ENCODE measurements around the gene KLRF2.

The KLRF2 gene

GRCh38 chr12:9926876-9927275 lies 45.6 kb downstream of the KLRF2 start:
- H3K4me3 ChIP-seq (ENCODE audit: low read length) = no peak overlapping the region
- no peak for DNase-seq (ENCODE audit: low read depth, low spot score)

GRCh38 chr12:9928607-9929006 lies 47.3 kb downstream of the KLRF2 start:
- DNase-seq (ENCODE audit: low read depth, low spot score) = no peak
- no peak overlapping the region for H3K4me3 ChIP-seq (ENCODE audit: low read length)

DNA sequence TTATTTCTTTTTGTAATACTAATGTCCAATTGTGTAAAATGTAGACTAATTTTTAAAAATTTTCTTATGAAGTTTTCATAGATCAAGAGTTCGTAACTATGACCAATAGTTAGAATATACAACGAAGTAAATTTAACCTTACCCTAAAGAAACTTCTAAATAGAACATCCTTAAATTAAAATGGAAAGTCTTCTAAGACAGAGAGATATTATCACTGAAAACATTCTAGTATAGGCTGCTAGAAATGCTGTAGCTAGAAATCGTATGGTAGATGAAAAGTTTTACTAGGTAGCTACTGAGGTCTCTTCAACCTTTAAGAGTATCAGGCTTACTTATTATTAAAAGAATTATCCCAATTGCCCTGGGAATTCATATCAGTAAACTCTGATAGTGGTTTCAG lies 50.0 kb downstream of the KLRF2 start:
- H3K4me3 ChIP-seq (ENCODE audit: low read length) = no peak overlapping the region
- no peak for DNase-seq (ENCODE audit: low read depth, low spot score)

DNA sequence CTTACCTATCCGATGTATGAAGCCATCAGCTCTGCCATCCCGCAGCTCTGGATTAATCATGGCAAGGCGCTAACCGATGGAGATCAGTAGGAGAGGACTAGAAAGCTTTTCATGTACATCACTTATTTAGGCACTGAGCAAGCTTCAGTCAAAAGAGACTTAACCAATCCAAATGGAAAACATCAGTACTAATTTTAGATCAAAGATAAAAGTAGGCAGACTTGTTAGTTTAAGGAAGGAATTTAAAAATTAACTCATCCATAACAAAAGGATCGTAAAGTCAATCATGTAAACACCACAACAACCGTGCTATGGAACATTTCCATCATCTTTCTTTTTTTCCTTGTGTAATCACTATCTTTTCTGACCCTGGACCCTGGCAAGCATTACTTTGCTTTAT lies 51.0 kb downstream of the KLRF2 start, which contains the start of gene CLEC2A:
CLEC2A (minus strand) TSS at position 101 of the 400 bp plus-strand sequence; CDS start at position 60, 41 bp downstream.
- no peak for DNase-seq (ENCODE audit: low read depth, low spot score)
- H3K4me3 ChIP-seq (ENCODE audit: low read length) = no peak within 1 kb of the TSS

DNA sequence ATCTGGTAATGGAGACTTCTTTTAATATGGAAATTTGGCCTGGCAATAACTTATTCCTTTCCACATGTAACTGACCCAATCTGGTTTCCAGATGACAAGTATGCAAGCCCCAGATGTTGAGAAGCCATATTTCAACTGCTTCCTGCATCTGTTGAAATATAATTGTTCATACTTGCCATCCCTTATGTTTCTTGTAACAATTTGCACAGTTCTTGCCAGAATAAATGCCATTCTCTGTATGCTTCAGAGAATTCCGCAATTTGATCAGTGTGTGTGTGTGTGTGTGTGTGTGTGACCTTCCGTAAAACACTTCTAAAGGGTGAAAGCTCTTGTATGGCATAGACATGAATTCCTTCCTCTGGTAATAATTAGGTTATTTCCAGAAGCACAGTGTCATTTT lies 52.7 kb downstream of the KLRF2 start:
- no peak overlapping the region for H3K4me3 ChIP-seq (ENCODE audit: low read length)
- no peak for DNase-seq (ENCODE audit: low read depth, low spot score)

- no peak overlapping the region for H3K4me3 ChIP-seq (ENCODE audit: low read length)
- DNase-seq (ENCODE audit: low read depth, low spot score) = no peak
Measured at GRCh38 chr12:9935026-9935425, 53.7 kb downstream of the KLRF2 start.

DNA sequence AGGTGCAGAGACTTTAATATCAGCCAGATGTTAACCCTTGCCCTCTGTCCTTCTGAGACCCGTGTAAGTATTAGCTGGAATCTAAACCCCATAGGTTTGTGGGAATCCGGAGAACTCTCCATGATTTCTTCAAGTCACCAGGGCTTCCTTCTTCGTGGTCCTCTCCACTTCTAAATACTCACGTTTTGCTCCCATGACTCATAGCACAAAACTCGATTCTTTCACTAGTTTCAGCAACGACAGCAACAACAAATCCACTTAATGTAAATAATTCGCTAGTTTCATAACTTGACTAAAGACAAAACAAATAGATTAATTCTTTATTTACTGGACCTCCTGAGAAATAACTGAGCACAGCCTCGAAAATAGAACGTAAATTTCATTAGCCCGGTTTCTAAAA lies 55.3 kb downstream of the KLRF2 start:
- DNase-seq (ENCODE audit: low read depth, low spot score) = no peak
- H3K4me3 ChIP-seq (ENCODE audit: low read length) = no peak overlapping the region

- no peak for DNase-seq (ENCODE audit: low read depth, low spot score)
- H3K4me3 ChIP-seq (ENCODE audit: low read length) = no peak overlapping the region
Measured at GRCh38 chr12:9940375-9940774, 59.1 kb downstream of the KLRF2 start.

GRCh38 chr12:9941838-9942237 lies 60.5 kb downstream of the KLRF2 start:
- H3K4me3 ChIP-seq (ENCODE audit: low read length) = no peak overlapping the region

DNA sequence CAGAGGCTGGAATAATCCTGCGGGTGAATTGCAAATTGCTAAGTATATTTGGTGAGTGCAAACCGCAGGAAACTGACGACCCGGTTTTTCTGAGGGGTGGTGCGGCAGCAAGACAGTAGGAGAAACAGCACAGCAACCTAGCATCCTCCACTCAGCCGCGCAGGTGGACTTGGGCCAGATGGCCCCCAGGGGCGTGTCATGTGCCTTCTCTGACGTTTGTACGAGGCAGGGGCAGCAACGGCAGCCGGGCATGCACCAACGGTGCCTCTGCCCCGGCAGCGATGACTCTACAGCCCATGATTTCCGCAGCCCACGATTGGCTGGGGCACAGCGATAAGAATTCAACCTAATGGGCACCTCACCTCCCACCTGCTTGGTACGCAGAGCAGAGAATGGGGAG lies 62.0 kb downstream of the KLRF2 start:
- H3K4me3 ChIP-seq (ENCODE audit: low read length) = no peak overlapping the region
- DNase-seq (ENCODE audit: low read depth, low spot score) = no peak

More at GRCh38 chr12:9941838-9942237, 60.5 kb downstream of the KLRF2 start:
- DNase-seq (ENCODE audit: low read depth, low spot score) = no peak

GRCh38 chr12:9944391-9944790 lies 63.1 kb downstream of the KLRF2 start:
- H3K4me3 ChIP-seq (ENCODE audit: low read length) = no peak overlapping the region
- no peak for DNase-seq (ENCODE audit: low read depth, low spot score)
